AG09309 (cell line): ENCODE results near the gene INSYN2B.

ENCODE experiments used
- DNase-seq: peaks from one replicate; pipeline ENCODE4 v3.0.0-alpha.2; 2010; ENCODE audit warnings: low read depth
- H3K4me3 ChIP-seq: 2 replicates; pipeline ENCODE4 v1.5.1; 2011; ENCODE audit warnings: mild to moderate bottlenecking, low read depth, low read length, moderate library complexity; ENCODE audit not compliant: control insufficient read depth
- TF ChIP-seq, protein P1 (sequence below): IDR thresholded peaks from 2 replicates; pipeline ENCODE4 v1.5.1; 2011; ENCODE audit warnings: mild to moderate bottlenecking, low read depth, low read length, inconsistent platforms; ENCODE audit not compliant: insufficient read depth, control insufficient read depth; ENCODE audit errors: missing control alignments

Gene INSYN2B

DNA sequence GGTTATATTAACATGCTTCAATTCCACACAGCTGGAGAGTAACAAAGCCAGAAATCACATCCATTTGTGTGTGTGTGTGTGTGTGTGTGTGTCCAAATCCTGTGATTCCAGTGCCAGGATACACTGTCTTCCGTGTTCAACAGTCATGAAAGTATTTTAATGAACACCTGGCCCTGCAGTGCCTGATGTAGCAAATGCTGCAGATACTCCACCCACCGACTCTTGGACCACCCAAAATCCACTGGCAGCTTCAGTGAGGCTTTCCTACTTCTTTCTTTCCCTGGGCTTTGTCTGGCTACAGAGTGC, 13.1 kb upstream of the INSYN2B start:
- H3K4me3 ChIP-seq: no peak overlapping the region
- no peak for DNase-seq
- TF ChIP-seq, protein P1, sequence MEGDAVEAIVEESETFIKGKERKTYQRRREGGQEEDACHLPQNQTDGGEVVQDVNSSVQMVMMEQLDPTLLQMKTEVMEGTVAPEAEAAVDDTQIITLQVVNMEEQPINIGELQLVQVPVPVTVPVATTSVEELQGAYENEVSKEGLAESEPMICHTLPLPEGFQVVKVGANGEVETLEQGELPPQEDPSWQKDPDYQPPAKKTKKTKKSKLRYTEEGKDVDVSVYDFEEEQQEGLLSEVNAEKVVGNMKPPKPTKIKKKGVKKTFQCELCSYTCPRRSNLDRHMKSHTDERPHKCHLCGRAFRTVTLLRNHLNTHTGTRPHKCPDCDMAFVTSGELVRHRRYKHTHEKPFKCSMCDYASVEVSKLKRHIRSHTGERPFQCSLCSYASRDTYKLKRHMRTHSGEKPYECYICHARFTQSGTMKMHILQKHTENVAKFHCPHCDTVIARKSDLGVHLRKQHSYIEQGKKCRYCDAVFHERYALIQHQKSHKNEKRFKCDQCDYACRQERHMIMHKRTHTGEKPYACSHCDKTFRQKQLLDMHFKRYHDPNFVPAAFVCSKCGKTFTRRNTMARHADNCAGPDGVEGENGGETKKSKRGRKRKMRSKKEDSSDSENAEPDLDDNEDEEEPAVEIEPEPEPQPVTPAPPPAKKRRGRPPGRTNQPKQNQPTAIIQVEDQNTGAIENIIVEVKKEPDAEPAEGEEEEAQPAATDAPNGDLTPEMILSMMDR: no peak

DNA sequence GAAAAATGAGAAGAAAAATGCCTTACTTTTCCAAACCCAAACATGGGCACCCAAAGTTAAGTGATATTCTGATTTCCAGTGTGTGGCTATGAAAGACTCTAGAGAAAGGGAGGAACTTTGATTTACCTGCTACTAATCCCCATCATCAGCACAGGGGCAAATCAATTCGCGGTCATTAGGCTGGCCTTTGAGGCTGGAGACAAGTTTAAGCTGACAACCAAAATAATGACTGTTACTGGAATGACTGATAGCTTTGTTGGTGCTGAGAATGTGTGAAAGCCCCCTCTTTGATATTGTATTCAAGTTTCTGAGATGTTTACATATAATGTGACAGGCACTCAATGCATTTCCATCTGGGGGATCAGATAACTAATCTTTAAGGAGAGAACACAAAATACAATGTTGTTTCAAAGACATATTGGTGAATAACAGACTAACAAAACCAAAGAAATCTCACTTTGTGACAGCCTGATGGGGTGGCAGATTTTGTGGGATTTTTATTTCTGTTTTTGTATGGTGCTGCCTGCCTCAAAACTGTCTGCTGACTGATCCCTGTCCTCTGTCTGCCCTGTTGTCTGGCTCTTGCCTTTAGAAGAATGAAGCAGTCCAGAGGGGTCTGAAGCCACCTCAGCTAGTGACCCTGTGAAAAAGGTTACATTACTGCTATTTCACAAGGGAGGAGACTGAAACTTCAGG, 12.6 kb upstream of the INSYN2B start:
- no peak overlapping the region for H3K4me3 ChIP-seq
- TF ChIP-seq, protein P1: no peak

DNA sequence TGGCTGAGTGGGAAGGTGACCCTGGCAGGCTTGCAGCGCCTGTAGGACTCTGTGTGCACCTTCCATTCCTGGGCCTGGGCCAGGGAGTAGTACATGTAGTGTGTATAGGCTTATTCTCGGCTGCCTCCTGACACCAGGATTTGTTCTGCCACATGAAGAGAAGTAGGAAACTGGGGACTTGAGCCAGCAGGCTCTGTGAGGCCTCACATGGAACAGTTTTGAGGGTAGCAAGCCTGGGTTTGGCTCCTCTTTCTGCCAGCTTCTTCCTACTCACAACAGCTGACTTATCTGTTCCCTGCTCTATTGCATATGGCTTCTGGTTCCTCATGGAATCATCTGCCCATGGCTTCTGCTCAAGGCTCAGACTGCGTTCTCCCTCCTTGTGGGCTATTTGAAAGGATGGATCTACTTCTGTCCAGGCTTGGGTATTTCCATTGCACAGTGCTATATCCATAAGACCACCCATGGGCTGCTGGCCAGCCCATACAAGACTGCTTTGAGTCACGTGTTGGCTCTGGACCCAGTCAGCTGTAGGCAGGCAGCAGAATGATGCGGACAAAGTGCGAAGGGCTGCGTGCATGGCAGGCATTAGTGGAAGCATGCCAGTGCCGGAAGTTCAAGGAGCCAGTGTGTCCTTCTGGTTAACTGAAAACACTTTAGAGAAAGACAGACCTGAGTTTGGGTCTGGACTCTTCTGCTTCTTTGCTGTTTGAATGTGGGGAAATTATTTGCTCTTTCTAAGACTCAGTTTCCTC, 11.0 kb upstream of the INSYN2B start:
- no peak for DNase-seq
- TF ChIP-seq, protein P1: no peak

More for the DNA sequence above, 12.6 kb upstream of the INSYN2B start:
- DNase-seq: no peak

DNA sequence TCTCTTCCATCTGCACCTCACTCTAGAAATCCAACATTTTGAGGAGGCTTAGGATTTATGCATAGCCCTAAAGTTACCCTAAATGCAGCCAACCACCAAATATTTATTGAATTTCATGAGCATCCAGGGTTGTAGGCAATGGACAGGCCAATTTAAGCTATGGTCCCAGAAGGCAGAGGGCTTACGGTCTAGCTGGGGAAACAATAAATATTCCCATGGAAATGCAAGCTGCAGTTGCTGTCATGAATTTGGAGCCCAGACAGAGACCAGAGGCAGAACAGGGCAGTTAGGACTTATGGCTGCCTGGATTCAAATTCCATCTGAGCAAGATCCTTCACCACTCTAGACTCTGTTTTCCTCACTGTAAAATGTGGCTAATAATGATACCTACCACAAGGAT, 9.1 kb upstream of the INSYN2B start:
- TF ChIP-seq, protein P1: no peak
- no peak for DNase-seq
- no peak overlapping the region for H3K4me3 ChIP-seq

More for the DNA sequence above, 11.0 kb upstream of the INSYN2B start:
- H3K4me3 ChIP-seq: no peak overlapping the region

DNA sequence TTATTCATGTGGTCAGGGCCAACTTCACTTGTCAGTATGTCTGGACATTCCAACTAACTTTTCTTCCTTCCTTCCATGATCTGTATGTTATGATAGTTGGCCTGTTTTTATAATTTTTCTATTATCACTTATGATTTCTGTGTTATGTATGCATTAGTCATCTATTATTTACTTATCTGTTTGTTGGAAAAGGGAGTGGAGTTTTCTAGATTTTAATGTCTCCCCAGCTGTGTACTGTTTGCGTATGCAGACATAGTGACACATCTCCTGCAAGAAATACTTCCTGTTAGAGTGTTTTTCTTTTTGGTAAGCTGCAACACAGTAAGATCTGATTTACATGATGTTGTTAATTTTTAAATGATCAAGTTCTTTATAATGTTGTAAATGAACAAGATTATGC, 8.7 kb upstream of the INSYN2B start:
- TF ChIP-seq, protein P1: no peak
- DNase-seq: no peak
- no peak overlapping the region for H3K4me3 ChIP-seq

DNA sequence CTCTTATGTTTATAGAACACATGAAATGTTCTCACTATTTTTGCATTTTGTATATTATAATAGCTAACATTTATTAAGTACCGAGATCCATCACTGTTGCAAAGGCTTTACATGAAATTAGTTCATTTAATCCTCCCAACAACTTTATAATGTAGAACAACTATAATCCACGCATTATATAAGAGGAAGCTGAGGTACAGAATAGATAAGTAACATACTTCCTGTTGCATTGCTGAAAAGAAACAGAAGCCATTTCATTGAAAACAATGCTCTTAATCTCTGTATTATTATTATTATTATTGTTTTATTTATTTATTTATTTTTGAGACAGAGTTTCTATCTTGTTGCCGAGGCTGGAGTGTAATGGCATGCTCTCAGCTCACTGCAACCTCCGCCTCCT, 7.9 kb upstream of the INSYN2B start:
- DNase-seq: no peak
- H3K4me3 ChIP-seq: no peak overlapping the region
- TF ChIP-seq, protein P1: no peak
